ENCODE data around the gene TMEM50B. TPM values are rescaled to one million over a fixed set of nuclear protein-coding genes. Genes with fewer than 3 reads are reported as not detected.
"Not testable (repeated sequence)": the region's sequence is repeated elsewhere in the genome, so short reads cannot be mapped to it uniquely, and the experiment has no call there.

The TMEM50B gene
- 19.5 TPM for polyA plus RNA-seq (2013, experiment 1 of 4)
- polyA plus RNA-seq (2013, experiment 2 of 4), result 19.7 TPM
- 23.3 TPM for polyA plus RNA-seq (2013, experiment 3 of 4)
- polyA plus RNA-seq (2013, experiment 4 of 4), result 23.9 TPM

DNA sequence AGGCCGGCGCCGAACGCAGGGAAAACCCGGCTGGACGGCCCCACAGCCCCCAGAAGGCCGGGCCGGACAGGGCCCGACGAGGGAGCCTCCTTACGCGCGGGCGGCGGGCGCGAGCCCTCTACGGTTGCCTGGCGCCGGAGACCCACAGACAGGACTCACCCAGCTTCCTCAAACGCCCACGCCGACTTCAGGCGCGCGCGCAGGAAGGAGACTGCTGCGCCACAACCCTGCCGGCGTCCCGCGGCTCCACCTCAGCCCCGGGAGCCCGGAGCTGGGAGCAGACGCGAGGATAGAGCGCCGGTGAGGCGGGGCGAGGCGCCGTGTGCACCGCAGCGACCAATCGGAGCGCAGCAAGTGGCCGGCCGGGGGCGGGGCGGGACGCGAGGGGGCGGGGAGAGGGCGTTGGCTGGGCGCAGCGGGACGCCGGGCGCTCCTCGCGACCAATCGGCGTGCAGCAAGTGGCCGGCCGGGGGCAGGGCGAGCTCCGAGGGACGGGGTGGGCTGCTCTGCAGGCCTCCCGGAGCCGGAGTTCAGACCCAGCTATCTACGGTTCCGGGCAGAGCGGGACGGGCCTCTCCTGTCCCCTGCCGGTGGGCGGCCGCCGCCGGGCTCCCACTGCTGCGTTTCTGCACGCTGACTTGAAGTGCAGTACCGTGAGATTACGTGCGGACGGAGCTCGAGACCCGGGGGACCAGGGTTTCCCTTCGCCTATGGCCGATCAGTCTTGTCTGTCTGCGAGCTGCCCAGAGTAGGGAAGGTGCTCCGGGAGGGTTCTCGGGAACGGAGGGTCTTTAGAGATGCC lies at the start of gene TMEM50B:
Gene TMEM50B (minus strand): TSS at position 296 of the 802 bp plus-strand sequence. CDS start 11,089 bp downstream, outside the sequence.
- 0% methylated on average over 93 of the region's 93 CpGs for WGBS, 2 experiments
- Histone ChIP-seq H3K27me3 (ENCODE audit: control insufficient read depth, insufficient read depth, low read length, poor library complexity, severe bottlenecking) (peaks cover 13% of the 10 kb centered on the region), H3K4me3 (ENCODE audit: insufficient read depth, low read depth, low read length) (peak within 1 kb of the TSS; percentile 87), H3K36me3 (ENCODE audit: control insufficient read depth, insufficient read depth, low read length) (no peaks in the 10 kb centered on the region), H3K27ac (ENCODE audit: insufficient read depth, low read depth, low read length, poor library complexity, severe bottlenecking) (peak within 1 kb of the TSS; percentile 83), H3K4me1 (ENCODE audit: control insufficient read depth, insufficient read depth, low read length) (peaks cover 5% of the 10 kb centered on the region), H3K9me3 (ENCODE audit: control insufficient read depth, low read length) (no peaks in the 10 kb centered on the region)

DNA sequence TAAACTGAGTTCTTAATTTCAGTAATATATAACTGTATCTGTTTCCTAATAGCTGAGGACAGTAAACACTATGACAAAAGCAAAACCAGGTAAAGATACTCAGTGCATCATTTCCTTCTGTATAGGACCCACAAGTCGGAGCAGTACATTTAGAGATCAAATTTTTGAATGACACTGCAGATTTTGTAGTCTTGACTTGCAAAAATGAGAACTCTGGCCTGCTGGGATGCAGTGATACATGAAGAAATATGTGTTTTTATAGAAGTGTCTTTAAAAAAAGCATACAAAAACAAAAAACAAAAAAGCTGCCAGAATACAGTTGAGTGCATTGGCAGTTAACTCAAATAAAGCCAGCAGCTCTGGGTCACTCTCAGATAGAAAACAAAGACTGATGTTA lies 43.2 kb upstream of the TMEM50B start:
- H3K36me3 ChIP-seq (ENCODE audit: control insufficient read depth, insufficient read depth, low read length), result peaks cover 31% of the 10 kb centered on the region
- H3K9me3 ChIP-seq (ENCODE audit: control insufficient read depth, low read length), result no peaks in the 10 kb centered on the region
- no peak overlapping the region for H3K27ac ChIP-seq (ENCODE audit: insufficient read depth, low read depth, low read length, poor library complexity, severe bottlenecking)
- WGBS, 2 experiments, result 95 to 96% methylated on average over 1 of the region's 1 CpG
- no peaks in the 10 kb centered on the region for H3K4me1 ChIP-seq (ENCODE audit: control insufficient read depth, insufficient read depth, low read length)
- no peak overlapping the region for H3K4me3 ChIP-seq (ENCODE audit: insufficient read depth, low read depth, low read length)
- no peaks in the 10 kb centered on the region for H3K27me3 ChIP-seq (ENCODE audit: control insufficient read depth, insufficient read depth, low read length, poor library complexity, severe bottlenecking)

DNA sequence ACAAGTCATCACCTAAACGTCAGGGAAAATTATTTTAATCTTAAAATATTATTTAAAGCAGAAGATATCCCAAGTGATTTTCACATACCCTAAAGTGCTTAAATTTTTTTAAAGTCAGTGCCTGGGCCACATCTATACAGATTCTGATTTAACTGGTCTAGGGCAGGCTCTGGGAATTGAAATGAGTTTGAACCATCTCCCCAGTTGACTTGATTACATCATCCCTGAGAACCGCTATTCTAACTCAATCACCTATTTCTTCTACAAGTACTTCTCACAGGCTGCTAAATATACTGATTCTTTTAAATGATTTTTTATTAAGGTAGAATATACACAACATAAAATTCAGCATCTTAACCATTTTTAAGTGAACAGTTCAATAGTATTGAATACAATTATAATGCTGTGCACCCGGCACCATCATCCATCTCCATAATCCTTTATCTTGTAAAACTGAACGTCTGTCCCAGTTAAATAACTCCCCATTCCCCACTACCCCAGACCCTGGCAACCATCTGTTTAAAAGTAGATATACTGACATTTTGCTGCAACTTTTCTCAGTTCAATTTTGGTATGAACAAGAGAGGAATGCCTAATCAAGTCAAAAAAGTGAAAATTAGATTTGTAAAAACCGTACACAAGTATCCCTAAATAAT lies 42.7 kb upstream of the TMEM50B start:
- H3K27ac ChIP-seq (ENCODE audit: insufficient read depth, low read depth, low read length, poor library complexity, severe bottlenecking), result no peak overlapping the region
- 89 to 98% methylated on average over 3 to 4 of the region's 5 CpGs for WGBS, 2 experiments

DNA sequence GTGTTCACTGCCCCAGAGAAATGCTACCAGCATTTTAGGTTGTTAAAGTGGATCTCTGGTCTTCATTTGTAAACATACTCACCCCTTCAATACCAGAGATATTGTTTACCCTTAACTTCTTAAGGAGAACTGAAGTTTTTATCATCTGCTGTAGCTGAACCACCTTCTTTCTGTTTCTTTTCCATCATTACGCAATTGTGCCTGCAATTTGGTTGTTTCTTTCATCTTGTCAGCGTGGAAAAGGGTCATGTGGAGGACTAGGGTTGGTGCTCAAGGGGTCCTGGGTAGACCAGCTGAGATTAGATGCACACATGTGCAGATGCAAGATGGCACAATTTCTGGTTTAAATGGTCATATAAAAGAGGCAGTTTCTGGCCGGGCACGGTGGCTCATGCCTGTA lies 39.1 kb upstream of the TMEM50B start:
- Histone ChIP-seq H3K27ac (ENCODE audit: insufficient read depth, low read depth, low read length, poor library complexity, severe bottlenecking) (no peak overlapping the region), H3K36me3 (ENCODE audit: control insufficient read depth, insufficient read depth, low read length) (peaks cover 31% of the 10 kb centered on the region), H3K27me3 (ENCODE audit: control insufficient read depth, insufficient read depth, low read length, poor library complexity, severe bottlenecking) (no peaks in the 10 kb centered on the region), H3K4me1 (ENCODE audit: control insufficient read depth, insufficient read depth, low read length) (no peaks in the 10 kb centered on the region), H3K4me3 (ENCODE audit: insufficient read depth, low read depth, low read length) (no peak overlapping the region), H3K9me3 (ENCODE audit: control insufficient read depth, low read length) (no peaks in the 10 kb centered on the region)
- WGBS, 2 experiments, result 94 to 95% methylated on average over 4 of the region's 4 CpGs

More for the DNA sequence above, 42.7 kb upstream of the TMEM50B start:
- Histone ChIP-seq H3K9me3 (ENCODE audit: control insufficient read depth, low read length) (no peaks in the 10 kb centered on the region), H3K4me3 (ENCODE audit: insufficient read depth, low read depth, low read length) (no peak overlapping the region), H3K27me3 (ENCODE audit: control insufficient read depth, insufficient read depth, low read length, poor library complexity, severe bottlenecking) (no peaks in the 10 kb centered on the region), H3K36me3 (ENCODE audit: control insufficient read depth, insufficient read depth, low read length) (peaks cover 31% of the 10 kb centered on the region), H3K4me1 (ENCODE audit: control insufficient read depth, insufficient read depth, low read length) (no peaks in the 10 kb centered on the region)

DNA sequence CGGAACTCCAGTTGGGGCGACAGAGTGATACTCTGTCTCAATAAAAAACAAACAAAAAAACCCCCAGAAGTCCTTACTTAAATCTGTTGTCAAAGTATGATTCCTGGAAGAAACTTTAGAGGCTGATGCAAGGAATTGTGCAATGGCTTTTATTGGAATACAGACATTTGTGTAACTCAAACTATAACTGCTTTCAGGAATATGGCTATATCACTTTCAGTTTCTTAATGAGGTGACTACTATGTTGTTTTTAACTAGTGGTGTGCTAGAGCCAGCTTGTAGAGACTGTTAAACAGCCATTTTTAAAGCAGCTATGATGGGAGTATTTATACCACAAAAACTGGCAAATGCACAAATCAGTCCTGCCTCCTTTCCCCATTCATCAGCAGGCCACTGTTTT lies 34.5 kb upstream of the TMEM50B start:
- no peaks in the 10 kb centered on the region for H3K9me3 ChIP-seq (ENCODE audit: control insufficient read depth, low read length)
- 90 to 100% methylated on average over 2 of the region's 2 CpGs for WGBS, 2 experiments
- no peak overlapping the region for H3K4me3 ChIP-seq (ENCODE audit: insufficient read depth, low read depth, low read length)
- no peaks in the 10 kb centered on the region for H3K27me3 ChIP-seq (ENCODE audit: control insufficient read depth, insufficient read depth, low read length, poor library complexity, severe bottlenecking)
- no peak overlapping the region for H3K27ac ChIP-seq (ENCODE audit: insufficient read depth, low read depth, low read length, poor library complexity, severe bottlenecking)
- no peaks in the 10 kb centered on the region for H3K4me1 ChIP-seq (ENCODE audit: control insufficient read depth, insufficient read depth, low read length)
- peaks cover 24% of the 10 kb centered on the region for H3K36me3 ChIP-seq (ENCODE audit: control insufficient read depth, insufficient read depth, low read length)

DNA sequence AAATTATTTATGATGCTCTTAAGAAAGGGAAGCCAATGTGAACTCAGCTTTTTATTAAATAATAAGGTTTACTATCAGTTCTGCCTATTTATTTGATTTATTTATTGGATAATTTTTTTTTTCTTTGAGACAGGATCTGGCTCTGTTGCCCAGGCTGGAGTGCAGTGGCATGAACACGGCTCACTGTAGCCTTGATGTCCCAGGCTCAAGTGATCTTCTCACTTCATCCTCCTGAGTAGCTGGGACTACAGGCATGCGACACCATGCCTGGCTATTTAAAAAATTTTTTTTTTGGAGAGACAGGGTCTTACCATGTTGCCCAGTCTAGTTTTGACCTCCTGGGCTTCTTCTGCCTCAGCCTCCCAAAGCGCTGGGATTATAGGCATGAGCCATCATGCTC lies 32.7 kb upstream of the TMEM50B start:
- H3K4me1 ChIP-seq (ENCODE audit: control insufficient read depth, insufficient read depth, low read length), result no peaks in the 10 kb centered on the region
- H3K4me3 ChIP-seq (ENCODE audit: insufficient read depth, low read depth, low read length), result no peak overlapping the region
- H3K36me3 ChIP-seq (ENCODE audit: control insufficient read depth, insufficient read depth, low read length), result peaks cover 22% of the 10 kb centered on the region
- no peaks in the 10 kb centered on the region for H3K27me3 ChIP-seq (ENCODE audit: control insufficient read depth, insufficient read depth, low read length, poor library complexity, severe bottlenecking)
- no peaks in the 10 kb centered on the region for H3K9me3 ChIP-seq (ENCODE audit: control insufficient read depth, low read length)
- WGBS, 2 experiments, result 93 to 95% methylated on average over 3 of the region's 3 CpGs
- H3K27ac ChIP-seq (ENCODE audit: insufficient read depth, low read depth, low read length, poor library complexity, severe bottlenecking), result no peak overlapping the region

DNA sequence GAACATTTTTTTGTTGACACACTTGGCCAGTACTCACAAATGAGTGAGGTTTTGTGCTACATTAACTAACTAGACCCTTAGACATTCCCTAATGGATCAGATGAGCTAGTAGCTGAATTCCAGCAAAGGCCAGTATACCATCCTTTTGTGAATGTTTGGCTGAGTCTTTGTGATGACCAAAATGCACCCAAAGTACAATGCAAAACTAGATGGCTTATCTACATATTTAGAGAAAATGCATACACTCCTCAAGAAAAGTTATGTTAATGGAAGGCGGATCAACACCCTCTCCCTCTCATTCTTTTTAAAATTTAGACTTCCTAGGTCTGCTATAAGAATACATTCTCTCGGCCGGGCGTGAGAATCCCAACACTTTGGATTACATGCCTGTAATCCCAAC lies 31.9 kb upstream of the TMEM50B start:
- Histone ChIP-seq H3K27me3 (ENCODE audit: control insufficient read depth, insufficient read depth, low read length, poor library complexity, severe bottlenecking) (no peaks in the 10 kb centered on the region), H3K27ac (ENCODE audit: insufficient read depth, low read depth, low read length, poor library complexity, severe bottlenecking) (no peak overlapping the region), H3K9me3 (ENCODE audit: control insufficient read depth, low read length) (peaks cover 4% of the 10 kb centered on the region), H3K4me1 (ENCODE audit: control insufficient read depth, insufficient read depth, low read length) (no peaks in the 10 kb centered on the region), H3K36me3 (ENCODE audit: control insufficient read depth, insufficient read depth, low read length) (peaks cover 22% of the 10 kb centered on the region), H3K4me3 (ENCODE audit: insufficient read depth, low read depth, low read length) (no peak overlapping the region)
- WGBS, 2 experiments, result 87 to 93% methylated on average over 4 of the region's 4 CpGs

DNA sequence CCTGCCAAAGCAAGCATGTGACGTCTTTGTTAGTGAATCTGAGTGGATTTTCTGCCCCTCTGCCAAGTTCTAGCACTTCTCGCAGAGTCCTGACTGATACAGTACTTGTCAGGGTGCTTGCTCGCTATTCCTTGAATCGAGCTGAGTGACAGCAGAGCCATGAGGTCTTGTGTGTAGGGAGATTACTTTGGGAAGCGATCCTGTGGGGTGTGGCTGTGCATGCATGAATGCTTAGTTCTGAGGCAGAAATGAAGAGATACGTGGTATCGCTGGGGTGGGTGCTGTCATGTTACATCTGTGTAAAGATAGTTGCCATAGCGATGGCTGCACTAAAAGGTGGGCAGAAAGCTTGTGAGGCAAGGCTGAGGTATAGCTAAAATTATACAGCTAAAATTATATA lies 31.1 kb upstream of the TMEM50B start:
- Histone ChIP-seq H3K27ac (ENCODE audit: insufficient read depth, low read depth, low read length, poor library complexity, severe bottlenecking) (no peak overlapping the region), H3K4me1 (ENCODE audit: control insufficient read depth, insufficient read depth, low read length) (no peaks in the 10 kb centered on the region), H3K9me3 (ENCODE audit: control insufficient read depth, low read length) (peaks cover 4% of the 10 kb centered on the region), H3K36me3 (ENCODE audit: control insufficient read depth, insufficient read depth, low read length) (peaks cover 22% of the 10 kb centered on the region), H3K27me3 (ENCODE audit: control insufficient read depth, insufficient read depth, low read length, poor library complexity, severe bottlenecking) (no peaks in the 10 kb centered on the region), H3K4me3 (ENCODE audit: insufficient read depth, low read depth, low read length) (no peak overlapping the region)
- WGBS, 2 experiments, result 98 to 99% methylated on average over 8 of the region's 8 CpGs

- H3K36me3 ChIP-seq (ENCODE audit: control insufficient read depth, insufficient read depth, low read length), result peaks cover 32% of the 10 kb centered on the region
- not testable (repeated sequence) for H3K4me1 ChIP-seq (ENCODE audit: control insufficient read depth, insufficient read depth, low read length)
- WGBS, 2 experiments, result 88 to 94% methylated on average over 1 of the region's 1 CpG
These were observed 27.2 kb upstream of the TMEM50B start for GRCh38 chr21:33507003-33507402.

DNA sequence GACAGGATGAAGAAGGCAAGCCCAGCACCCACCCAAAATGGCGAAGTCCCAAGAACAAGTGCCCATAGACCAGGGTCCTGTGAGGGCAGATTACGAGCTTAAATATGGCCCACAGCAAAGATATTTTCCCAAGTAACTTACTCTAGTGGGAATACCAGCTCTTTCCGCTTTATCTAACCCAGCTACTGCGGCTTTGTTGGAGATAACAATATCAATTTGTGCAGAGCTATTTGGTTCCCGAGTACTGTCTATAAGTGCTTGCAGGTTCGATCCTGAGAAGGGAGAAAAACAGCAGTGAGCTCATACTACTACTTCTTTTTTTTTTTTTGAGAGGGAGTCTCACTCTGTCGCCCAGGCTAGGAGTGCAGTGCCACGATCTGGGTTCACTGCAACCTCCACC lies 26.1 kb upstream of the TMEM50B start:
- WGBS, 2 experiments, result 93 to 96% methylated on average over 8 of the region's 8 CpGs
- no peak overlapping the region for H3K4me3 ChIP-seq (ENCODE audit: insufficient read depth, low read depth, low read length)
- peaks cover 32% of the 10 kb centered on the region for H3K36me3 ChIP-seq (ENCODE audit: control insufficient read depth, insufficient read depth, low read length)
- H3K9me3 ChIP-seq (ENCODE audit: control insufficient read depth, low read length), result peaks cover 4% of the 10 kb centered on the region
- no peaks in the 10 kb centered on the region for H3K27me3 ChIP-seq (ENCODE audit: control insufficient read depth, insufficient read depth, low read length, poor library complexity, severe bottlenecking)
- no peak overlapping the region for H3K27ac ChIP-seq (ENCODE audit: insufficient read depth, low read depth, low read length, poor library complexity, severe bottlenecking)
- no peaks in the 10 kb centered on the region for H3K4me1 ChIP-seq (ENCODE audit: control insufficient read depth, insufficient read depth, low read length)

More at GRCh38 chr21:33507003-33507402, 27.2 kb upstream of the TMEM50B start:
- H3K9me3 ChIP-seq (ENCODE audit: control insufficient read depth, low read length); H3K27me3 ChIP-seq (ENCODE audit: control insufficient read depth, insufficient read depth, low read length, poor library complexity, severe bottlenecking); H3K4me3 ChIP-seq (ENCODE audit: insufficient read depth, low read depth, low read length); H3K27ac ChIP-seq (ENCODE audit: insufficient read depth, low read depth, low read length, poor library complexity, severe bottlenecking): not testable (repeated sequence)
